ENCODE data around the gene CHRDL2. TPM values are rescaled to one million over a fixed set of nuclear protein-coding genes. Genes with fewer than 3 reads are reported as not detected.
A peak's percentile ranks its signal among the peaks of the same experiment; 100 is the strongest.

Gene CHRDL2
- total and polyA plus RNA-seq, 2 donors (not counting 1 experiment from before 2014, with no cell fraction given): not detected

- Histone ChIP-seq H2AFZ (ENCODE audit: low read length) (no peak overlapping the region), H3K27ac (ENCODE audit: insufficient read depth, low read length) (no peak overlapping the region), H3K4me2 (ENCODE audit: extremely low read depth, insufficient read depth, low read length) (no peak overlapping the region), H4K20me1 (ENCODE audit: control insufficient read depth, extremely low read depth, insufficient read depth, low read length) (no peaks in the 10 kb centered on the region), H3K27me3 (ENCODE audit: control insufficient read depth, insufficient read depth, low read length) (no peaks in the 10 kb centered on the region), H3K9ac (ENCODE audit: insufficient read depth, low read length) (no peak overlapping the region), H3K4me3 (replicated peaks in 1 of 4; ENCODE audit: control extremely low read depth in 1 of 4, insufficient read depth in 1 of 4, low read depth in 3 of 4, low read length in 4 of 4) (no peak overlapping the region), H3K36me3 (ENCODE audit: control insufficient read depth, insufficient read depth, low read length) (no peaks in the 10 kb centered on the region), H3K79me2 (ENCODE audit: control insufficient read depth, insufficient read depth, low read length) (no peaks in the 10 kb centered on the region), H3K4me1 (ENCODE audit: control insufficient read depth, extremely low read depth, insufficient read depth, low read length) (peaks cover 18% of the 10 kb centered on the region), H3K9me3 (ENCODE audit: control insufficient read depth, insufficient read depth, low read depth, low read length) (no peaks in the 10 kb centered on the region)
- DNase-seq (ENCODE audit: low read depth in 2 of 2): no peak
- TF ChIP-seq CTCF (conservative IDR thresholded peaks at IDR 0.05 in 1 of 2, IDR thresholded peaks at IDR 0.05 in 1 of 2; ENCODE audit: low read depth in 1 of 2, low read length in 2 of 2) (no peak), EZH2 (IDR thresholded peaks at IDR 0.05; ENCODE audit: low read length, missing control alignments) (no peak)
These were observed 55.5 kb downstream of the CHRDL2 start for GRCh38 chr11:74675761-74676160.

GRCh38 chr11:74673693-74674360, 57.4 kb downstream of the CHRDL2 start:
- Histone ChIP-seq H3K9ac (ENCODE audit: insufficient read depth, low read length) (no peak overlapping the region), H3K4me3 (replicated peaks in 1 of 4; ENCODE audit: control extremely low read depth in 1 of 4, insufficient read depth in 1 of 4, low read depth in 3 of 4, low read length in 4 of 4) (no peak overlapping the region), H3K27ac (ENCODE audit: insufficient read depth, low read length) (peak overlapping the region; percentile 86), H3K4me1 (ENCODE audit: control insufficient read depth, extremely low read depth, insufficient read depth, low read length) (peaks cover 18% of the 10 kb centered on the region), H2AFZ (ENCODE audit: low read length) (no peak overlapping the region), H3K36me3 (ENCODE audit: control insufficient read depth, insufficient read depth, low read length) (no peaks in the 10 kb centered on the region), H3K79me2 (ENCODE audit: control insufficient read depth, insufficient read depth, low read length) (no peaks in the 10 kb centered on the region), H3K4me2 (ENCODE audit: extremely low read depth, insufficient read depth, low read length) (peak overlapping the region; percentile 1), H4K20me1 (ENCODE audit: control insufficient read depth, extremely low read depth, insufficient read depth, low read length) (no peaks in the 10 kb centered on the region), H3K9me3 (ENCODE audit: control insufficient read depth, insufficient read depth, low read depth, low read length) (no peaks in the 10 kb centered on the region), H3K27me3 (ENCODE audit: control insufficient read depth, insufficient read depth, low read length) (no peaks in the 10 kb centered on the region)
- no peak for DNase-seq (ENCODE audit: low read depth in 2 of 2)
- TF ChIP-seq CTCF (conservative IDR thresholded peaks at IDR 0.05 in 1 of 2, IDR thresholded peaks at IDR 0.05 in 1 of 2; ENCODE audit: low read depth in 1 of 2, low read length in 2 of 2): no peak
- no peak for TF ChIP-seq EZH2 (IDR thresholded peaks at IDR 0.05; ENCODE audit: low read length, missing control alignments)

GRCh38 chr11:74672956-74673692, 58.1 kb downstream of the CHRDL2 start:
- TF ChIP-seq CTCF (conservative IDR thresholded peaks at IDR 0.05 in 1 of 2, IDR thresholded peaks at IDR 0.05 in 1 of 2; ENCODE audit: low read depth in 1 of 2, low read length in 2 of 2) (no peak), EZH2 (IDR thresholded peaks at IDR 0.05; ENCODE audit: low read length, missing control alignments) (no peak)
- Histone ChIP-seq H2AFZ (ENCODE audit: low read length) (peak overlapping the region; percentile 6), H3K4me1 (ENCODE audit: control insufficient read depth, extremely low read depth, insufficient read depth, low read length) (peaks cover 18% of the 10 kb centered on the region), H3K4me3 (replicated peaks in 1 of 4; ENCODE audit: control extremely low read depth in 1 of 4, insufficient read depth in 1 of 4, low read depth in 3 of 4, low read length in 4 of 4) (no peak overlapping the region), H3K79me2 (ENCODE audit: control insufficient read depth, insufficient read depth, low read length) (no peaks in the 10 kb centered on the region), H4K20me1 (ENCODE audit: control insufficient read depth, extremely low read depth, insufficient read depth, low read length) (no peaks in the 10 kb centered on the region), H3K9ac (ENCODE audit: insufficient read depth, low read length) (peak overlapping the region; percentile 20), H3K36me3 (ENCODE audit: control insufficient read depth, insufficient read depth, low read length) (no peaks in the 10 kb centered on the region), H3K27me3 (ENCODE audit: control insufficient read depth, insufficient read depth, low read length) (no peaks in the 10 kb centered on the region), H3K4me2 (ENCODE audit: extremely low read depth, insufficient read depth, low read length) (peak overlapping the region; percentile 9), H3K9me3 (ENCODE audit: control insufficient read depth, insufficient read depth, low read depth, low read length) (no peaks in the 10 kb centered on the region), H3K27ac (ENCODE audit: insufficient read depth, low read length) (peak overlapping the region; percentile 86)
- DNase-seq (ENCODE audit: low read depth in 2 of 2): peak; percentile 97
